DND-41 (cell line): ENCODE results near the gene CRIP1.

Source experiments
- CTCF ChIP-seq: IDR thresholded peaks from 2 replicates; pipeline ENCODE4 v1.5.1; 2012; ENCODE audit warnings: borderline replicate concordance, low read length, moderate library complexity, mild to moderate bottlenecking; ENCODE audit not compliant: poor library complexity, severe bottlenecking; ENCODE audit errors: extremely low read depth
- EZH2 ChIP-seq: IDR thresholded peaks from 3 replicates; pipeline ENCODE4 v1.6.1; 2012; ENCODE audit warnings: borderline replicate concordance, low read depth, mild to moderate bottlenecking, moderate library complexity, low read length, inconsistent platforms; ENCODE audit not compliant: severe bottlenecking

GRCh38 chr14:105494606-105494929 is 7.9 kb downstream of the CRIP1 start:
- TF ChIP-seq CTCF (no peak), EZH2 (no peak)
